Neural cell (in vitro differentiated cells): ENCODE results near the gene PLCL1. TPM values are rescaled to one million over a fixed set of nuclear protein-coding genes. Genes with fewer than 3 reads are reported as not detected.

ENCODE experiments used
- H2AFZ ChIP-seq: fragments of 200-600, 300-800 bp; sonication (generic), shearing (Covaris generic); 2 replicates; pipeline ENCODE4 v1.6.0; 2014; ENCODE audit warnings: low read depth, mild to moderate bottlenecking, antibody characterized with exemption, low read length, moderate library complexity
- H3F3A ChIP-seq: fragments of 200-600 bp; shearing (Covaris generic); 2 replicates; pipeline ENCODE4 v1.6.1; 2016; ENCODE audit warnings: mild to moderate bottlenecking, moderate library complexity, mixed read lengths, antibody characterized with exemption, low read length; ENCODE audit not compliant: insufficient read depth, poor library complexity, severe bottlenecking
- H3K27ac ChIP-seq: fragments of 200-600, 300-800 bp; sonication (generic), shearing (Covaris generic); 2 replicates; pipeline ENCODE4 v1.5.1; 2014; ENCODE audit warnings: mild to moderate bottlenecking, low read length, moderate library complexity
- H3K27me3 ChIP-seq: fragments of 300-800, 200-600 bp; sonication (generic), shearing (Covaris generic); 2 replicates; pipeline ENCODE4 v1.6.0; 2014; ENCODE audit warnings: mild to moderate bottlenecking, low read depth, low read length, moderate library complexity; ENCODE audit not compliant: insufficient read depth
- H3K36me3 ChIP-seq: fragments of 300-800, 200-600 bp; sonication (generic), shearing (Covaris generic); 2 replicates; pipeline ENCODE4 v1.5.1; 2014; ENCODE audit warnings: mild to moderate bottlenecking, antibody characterized with exemption, low read length, moderate library complexity; ENCODE audit not compliant: insufficient read depth
- H3K4me2 ChIP-seq: fragments of 300-800, 200-600 bp; sonication (generic), shearing (Covaris generic); 2 replicates; pipeline ENCODE4 v1.6.0; 2014; ENCODE audit warnings: mild to moderate bottlenecking, low read length
- H3K4me3 ChIP-seq: fragments of 300-800, 200-600 bp; sonication (generic), shearing (Covaris generic); 2 replicates; pipeline ENCODE4 v1.5.1; 2014; ENCODE audit warnings: mild to moderate bottlenecking, low read length, moderate library complexity
- H3K79me2 ChIP-seq: fragments of 200-600 bp; shearing (Covaris generic); replicated peaks from 2 replicates; pipeline ENCODE4 v1.6.0; 2014; ENCODE audit warnings: mild to moderate bottlenecking, low read length, moderate library complexity; ENCODE audit not compliant: insufficient read depth
- H3K9ac ChIP-seq: fragments of 300-800, 200-600 bp; sonication (generic), shearing (Covaris generic); 2 replicates; pipeline ENCODE4 v1.6.1; 2016; ENCODE audit warnings: mild to moderate bottlenecking, low read length, mixed read lengths
- H3K9me2 ChIP-seq: fragments of 200-600 bp; shearing (Covaris generic); 2 replicates; pipeline ENCODE4 v1.6.1; 2016; ENCODE audit warnings: mild to moderate bottlenecking, low read length, mixed read lengths; ENCODE audit not compliant: insufficient read depth
- H3K9me3 ChIP-seq: fragments of 200-600, 300-800 bp; sonication (generic), shearing (Covaris generic); 2 replicates; pipeline ENCODE4 v1.6.1; 2016; ENCODE audit warnings: mild to moderate bottlenecking, mixed run types, low read length, moderate library complexity, mixed read lengths
- H4K20me1 ChIP-seq: fragments of 200-600 bp; shearing (Covaris generic); 2 replicates; pipeline ENCODE4 v1.6.1; 2016; ENCODE audit warnings: mild to moderate bottlenecking, mixed run types; ENCODE audit not compliant: insufficient read depth
- EP300 ChIP-seq: fragments of 450-650 bp; conservative IDR thresholded peaks from 2 replicates; pipeline ENCODE4 v1.6.1; 2014; ENCODE audit warnings: antibody characterized with exemption, mild to moderate bottlenecking, moderate library complexity; ENCODE audit not compliant: poor library complexity, severe bottlenecking
- EZH2 ChIP-seq: fragments of 200-600, 300-800 bp; shearing (Covaris generic), sonication (generic); IDR thresholded peaks from 2 replicates; pipeline ENCODE4 v1.6.1; 2014; ENCODE audit warnings: antibody characterized with exemption, low read length, borderline replicate concordance, mild to moderate bottlenecking; ENCODE audit not compliant: insufficient read depth, poor library complexity, severe bottlenecking
- MXI1 ChIP-seq: fragments of 450-650 bp; conservative IDR thresholded peaks from 2 replicates; pipeline ENCODE4 v1.6.1; 2014; ENCODE audit warnings: antibody characterized with exemption, mild to moderate bottlenecking; ENCODE audit not compliant: poor library complexity, severe bottlenecking
- POLR2AphosphoS5 ChIP-seq: IDR thresholded peaks from 2 replicates; pipeline ENCODE4 v1.6.1; 2012
- RAD21 ChIP-seq: fragments of 450-650 bp; conservative IDR thresholded peaks from 2 replicates; pipeline ENCODE4 v1.6.1; 2014; ENCODE audit warnings: antibody characterized with exemption, mild to moderate bottlenecking, moderate library complexity
- SMC3 ChIP-seq: fragments of 450-650 bp; conservative IDR thresholded peaks from 2 replicates; pipeline ENCODE4 v1.6.1; 2014; ENCODE audit warnings: antibody characterized with exemption, mild to moderate bottlenecking, moderate library complexity; ENCODE audit not compliant: poor library complexity
- TAF1 ChIP-seq: IDR thresholded peaks from 2 replicates; pipeline ENCODE4 v1.6.1; 2012; ENCODE audit warnings: low read depth
- polyA plus RNA-seq: library from polyadenylated mRNA; depleted of rRNA; stranded (reverse); fragments of >200 nt; gene quantifications from 2 replicates; pipeline ENCODE4 v1.2.3, GENCODE V29; 2014
- TF ChIP-seq, protein P1 (sequence below): IDR thresholded peaks from 2 replicates; pipeline ENCODE4 v1.6.1; 2012; ENCODE audit warnings: borderline replicate concordance
- TF ChIP-seq, protein P2 (sequence below): fragments of 450-650 bp; IDR thresholded peaks from 2 replicates; pipeline ENCODE4 v1.5.1; 2014; ENCODE audit warnings: antibody characterized with exemption, mild to moderate bottlenecking, moderate library complexity; ENCODE audit not compliant: poor library complexity, severe bottlenecking

PLCL1 gene
- polyA plus RNA-seq, 1 donor from 2014 or later, result 6.8 TPM

DNA sequence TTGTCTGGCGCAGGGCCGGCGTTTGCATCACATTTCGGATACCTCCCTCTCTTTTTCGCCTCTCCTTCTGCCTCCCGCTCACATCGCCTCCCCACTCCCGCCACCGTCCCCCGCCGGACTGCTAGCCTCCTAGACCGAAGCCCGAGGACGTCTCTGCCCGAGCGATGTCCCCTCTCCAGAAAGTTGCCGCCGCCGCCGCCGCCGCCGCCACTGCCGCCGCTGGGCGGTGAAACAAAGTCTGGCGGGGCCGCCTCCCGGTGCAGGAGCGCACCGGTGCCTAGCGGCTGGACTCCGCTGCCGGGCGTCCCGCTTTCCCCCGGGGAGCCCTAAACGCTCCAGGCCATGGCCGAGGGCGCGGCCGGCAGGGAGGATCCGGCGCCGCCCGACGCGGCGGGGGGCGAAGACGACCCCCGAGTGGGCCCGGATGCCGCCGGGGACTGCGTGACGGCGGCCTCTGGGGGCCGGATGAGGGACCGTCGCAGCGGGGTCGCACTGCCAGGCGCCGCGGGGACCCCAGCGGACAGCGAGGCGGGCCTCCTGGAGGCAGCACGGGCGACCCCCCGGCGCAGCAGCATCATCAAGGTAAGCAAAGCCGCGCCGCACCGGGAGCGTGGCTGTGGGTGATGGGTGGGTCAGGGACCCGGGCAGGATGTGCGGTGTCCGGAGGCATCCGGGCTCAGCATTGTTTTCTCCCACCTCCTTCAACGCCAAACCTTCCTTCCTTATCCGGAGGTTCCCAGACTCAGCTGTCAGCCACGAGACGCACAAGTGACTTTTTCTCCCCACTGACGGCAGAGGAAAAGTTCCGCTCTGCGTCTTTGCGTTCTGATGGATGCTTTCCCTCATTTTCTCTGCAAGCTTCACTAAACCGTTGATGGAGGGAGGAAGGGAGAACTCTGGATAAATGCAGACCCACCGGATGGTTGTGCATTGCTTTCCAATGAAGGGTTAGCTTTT lies 643 bp downstream of the PLCL1 start:
- peaks cover 4% of the 10 kb centered on the region for H3K79me2 ChIP-seq
- H3K9me3 ChIP-seq, result no peaks in the 10 kb centered on the region
- no peaks in the 10 kb centered on the region for H4K20me1 ChIP-seq
- peak overlapping the region; percentile 79 for H3K4me3 ChIP-seq
- peaks cover 23% of the 10 kb centered on the region for H3K27me3 ChIP-seq
- H3F3A ChIP-seq, result no peaks in the 10 kb centered on the region
- no peaks in the 10 kb centered on the region for H3K9me2 ChIP-seq
- H3K4me2 ChIP-seq, result peak overlapping the region; percentile 71
- H3K36me3 ChIP-seq, result no peaks in the 10 kb centered on the region
- H2AFZ ChIP-seq, result peak overlapping the region; percentile 62
- TF ChIP-seq POLR2AphosphoS5 (no peak), EZH2 (no peak), SMC3 (peak; percentile 26), MXI1 (peak; percentile 50), EP300 (no peak), RAD21 (peak; percentile 7), TAF1 (no peak)
- TF ChIP-seq, protein P1, sequence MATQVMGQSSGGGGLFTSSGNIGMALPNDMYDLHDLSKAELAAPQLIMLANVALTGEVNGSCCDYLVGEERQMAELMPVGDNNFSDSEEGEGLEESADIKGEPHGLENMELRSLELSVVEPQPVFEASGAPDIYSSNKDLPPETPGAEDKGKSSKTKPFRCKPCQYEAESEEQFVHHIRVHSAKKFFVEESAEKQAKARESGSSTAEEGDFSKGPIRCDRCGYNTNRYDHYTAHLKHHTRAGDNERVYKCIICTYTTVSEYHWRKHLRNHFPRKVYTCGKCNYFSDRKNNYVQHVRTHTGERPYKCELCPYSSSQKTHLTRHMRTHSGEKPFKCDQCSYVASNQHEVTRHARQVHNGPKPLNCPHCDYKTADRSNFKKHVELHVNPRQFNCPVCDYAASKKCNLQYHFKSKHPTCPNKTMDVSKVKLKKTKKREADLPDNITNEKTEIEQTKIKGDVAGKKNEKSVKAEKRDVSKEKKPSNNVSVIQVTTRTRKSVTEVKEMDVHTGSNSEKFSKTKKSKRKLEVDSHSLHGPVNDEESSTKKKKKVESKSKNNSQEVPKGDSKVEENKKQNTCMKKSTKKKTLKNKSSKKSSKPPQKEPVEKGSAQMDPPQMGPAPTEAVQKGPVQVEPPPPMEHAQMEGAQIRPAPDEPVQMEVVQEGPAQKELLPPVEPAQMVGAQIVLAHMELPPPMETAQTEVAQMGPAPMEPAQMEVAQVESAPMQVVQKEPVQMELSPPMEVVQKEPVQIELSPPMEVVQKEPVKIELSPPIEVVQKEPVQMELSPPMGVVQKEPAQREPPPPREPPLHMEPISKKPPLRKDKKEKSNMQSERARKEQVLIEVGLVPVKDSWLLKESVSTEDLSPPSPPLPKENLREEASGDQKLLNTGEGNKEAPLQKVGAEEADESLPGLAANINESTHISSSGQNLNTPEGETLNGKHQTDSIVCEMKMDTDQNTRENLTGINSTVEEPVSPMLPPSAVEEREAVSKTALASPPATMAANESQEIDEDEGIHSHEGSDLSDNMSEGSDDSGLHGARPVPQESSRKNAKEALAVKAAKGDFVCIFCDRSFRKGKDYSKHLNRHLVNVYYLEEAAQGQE, result no peak
- TF ChIP-seq, protein P2, sequence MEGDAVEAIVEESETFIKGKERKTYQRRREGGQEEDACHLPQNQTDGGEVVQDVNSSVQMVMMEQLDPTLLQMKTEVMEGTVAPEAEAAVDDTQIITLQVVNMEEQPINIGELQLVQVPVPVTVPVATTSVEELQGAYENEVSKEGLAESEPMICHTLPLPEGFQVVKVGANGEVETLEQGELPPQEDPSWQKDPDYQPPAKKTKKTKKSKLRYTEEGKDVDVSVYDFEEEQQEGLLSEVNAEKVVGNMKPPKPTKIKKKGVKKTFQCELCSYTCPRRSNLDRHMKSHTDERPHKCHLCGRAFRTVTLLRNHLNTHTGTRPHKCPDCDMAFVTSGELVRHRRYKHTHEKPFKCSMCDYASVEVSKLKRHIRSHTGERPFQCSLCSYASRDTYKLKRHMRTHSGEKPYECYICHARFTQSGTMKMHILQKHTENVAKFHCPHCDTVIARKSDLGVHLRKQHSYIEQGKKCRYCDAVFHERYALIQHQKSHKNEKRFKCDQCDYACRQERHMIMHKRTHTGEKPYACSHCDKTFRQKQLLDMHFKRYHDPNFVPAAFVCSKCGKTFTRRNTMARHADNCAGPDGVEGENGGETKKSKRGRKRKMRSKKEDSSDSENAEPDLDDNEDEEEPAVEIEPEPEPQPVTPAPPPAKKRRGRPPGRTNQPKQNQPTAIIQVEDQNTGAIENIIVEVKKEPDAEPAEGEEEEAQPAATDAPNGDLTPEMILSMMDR, result peak; percentile 42
- H3K27ac ChIP-seq, result no peak overlapping the region
- H3K9ac ChIP-seq, result peak overlapping the region; percentile 60

DNA sequence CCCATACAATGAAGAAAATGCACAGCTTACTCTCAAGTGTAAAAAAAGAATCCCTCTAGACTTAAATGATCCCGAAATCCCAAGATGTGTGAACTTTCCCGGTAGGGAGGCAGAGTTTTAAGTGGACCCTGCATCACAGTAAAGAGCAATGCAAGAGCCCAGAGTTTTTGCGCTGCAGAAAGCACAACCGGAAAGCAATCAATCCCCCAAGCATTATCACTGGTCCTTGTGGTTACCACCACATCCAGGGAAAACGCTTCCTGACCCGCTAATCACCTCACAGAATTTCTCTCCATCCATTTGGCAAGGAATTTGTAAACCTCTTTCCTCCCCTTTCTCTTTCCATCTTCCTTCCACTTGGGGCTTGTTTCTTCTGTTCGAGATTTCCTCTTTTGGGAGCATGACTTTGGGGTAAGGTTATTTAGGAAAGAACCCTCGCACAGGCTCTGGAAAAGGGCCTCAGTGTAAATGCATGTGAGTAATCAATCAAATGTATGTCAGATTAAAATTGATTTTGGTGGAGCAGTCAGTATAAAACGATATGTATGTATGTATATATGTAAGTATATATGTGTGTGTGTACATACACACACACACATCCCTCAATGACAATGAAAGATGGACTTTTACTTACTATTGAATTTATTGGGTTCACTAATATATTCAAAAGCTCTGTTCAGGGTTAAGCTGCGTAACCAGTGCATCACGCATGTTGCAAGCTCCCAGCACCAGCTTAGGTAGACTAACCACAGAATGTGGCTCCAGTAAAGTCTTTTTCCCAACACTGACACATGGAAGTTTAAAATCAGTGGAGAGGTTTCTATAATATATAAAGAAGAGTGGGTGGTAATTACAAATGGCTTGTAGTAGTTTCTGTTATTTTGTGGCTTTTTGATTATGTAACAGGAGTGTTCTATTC lies 1.6 kb downstream of the PLCL1 start:
- Histone ChIP-seq H3K9ac (peak overlapping the region; percentile 60), H2AFZ (no peak overlapping the region)

More for the DNA sequence above, 1.6 kb downstream of the PLCL1 start:
- no peaks in the 10 kb centered on the region for H4K20me1 ChIP-seq
- peak overlapping the region; percentile 71 for H3K4me2 ChIP-seq
- H3K27me3 ChIP-seq, result peaks cover 23% of the 10 kb centered on the region
- no peaks in the 10 kb centered on the region for H3K9me3 ChIP-seq
- H3K4me3 ChIP-seq, result peak overlapping the region; percentile 79
- no peaks in the 10 kb centered on the region for H3K9me2 ChIP-seq
- H3K27ac ChIP-seq, result no peak overlapping the region
- no peak for TF ChIP-seq MXI1
- no peak for TF ChIP-seq POLR2AphosphoS5
- no peak for TF ChIP-seq RAD21
- TF ChIP-seq TAF1, result no peak
- TF ChIP-seq EZH2, result no peak
- no peak for TF ChIP-seq SMC3
- TF ChIP-seq, protein P1, result no peak
- H3F3A ChIP-seq, result no peaks in the 10 kb centered on the region
- peaks cover 4% of the 10 kb centered on the region for H3K79me2 ChIP-seq
- H3K36me3 ChIP-seq, result no peaks in the 10 kb centered on the region
